HCT116 (cell line): ENCODE results near the gene FBXL19. TPM values are rescaled to one million over a fixed set of nuclear protein-coding genes. Genes with fewer than 3 reads are reported as not detected.

Experiments
- ATAC-seq: fragments of 200-7000 bp; cut with Tn5 transposase; 2 replicates; pipeline ENCODE4 v1.9.1; 2020; ENCODE audit warnings: mild to moderate bottlenecking, moderate library complexity
- BruUV-seq: library from RNA; stranded (reverse); fragments of 400-500 nt; replicated peaks from 2 replicates; lab custom pipeline; 2021; lab: Mats Ljungman, UMichigan
- CTCF ChIA-PET: fragments of 300-600 bp; sonication (Branson Sonifier 250); formaldehyde crosslinking; loops from one replicate; lab custom pipeline; 2021; ENCODE audit warnings: antibody characterized with exemption; lab: Charles Lee
- POLR2A ChIA-PET: fragments of 300-600, 350-600 bp; sonication (Branson Sonifier 250); formaldehyde crosslinking; loops from one replicate; lab custom pipeline; 2021; ENCODE audit warnings: antibody characterized with exemption; lab: Charles Lee
- RAD21 ChIA-PET, 2 experiments: fragments of 300-600 bp; sonication (Branson Sonifier 250); formaldehyde crosslinking; loops; one replicate each; lab custom pipeline; 2023; ENCODE audit warnings: low total read pairs in 2 of 2; ENCODE audit not compliant: uncharacterized antibody in 2 of 2, unreplicated experiment in 2 of 2, low non-redundant PET in 1 of 2; lab: Charles Lee
- DNase-seq: peaks from one replicate; pipeline ENCODE4 v3.0.0-alpha.2; 2010; ENCODE audit warnings: low read depth, low spot score
- H2AFZ ChIP-seq: fragments of 200-600 bp; shearing (Covaris generic), sonication (generic); 2 replicates; pipeline ENCODE4 v1.6.1; 2017; ENCODE audit warnings: low read depth, mixed run types, mixed read lengths, antibody characterized with exemption, low read length; ENCODE audit not compliant: poor library complexity, severe bottlenecking
- H3K27ac ChIP-seq: 2 replicates; pipeline ENCODE4 v1.5.1; 2012; ENCODE audit warnings: low read depth, low read length
- H3K27me3 ChIP-seq: fragments of 200-600 bp; sonication (generic); 2 replicates; pipeline ENCODE4 v1.6.1; 2016; ENCODE audit warnings: mixed run types, low read length, mixed read lengths; ENCODE audit not compliant: insufficient read depth
- H3K36me3 ChIP-seq, 2 experiments: fragments of 200-500 bp in 1 of 2; fragments of 200-600 bp in 1 of 2; sonication (Bioruptor generic) in 1 of 2; sonication (generic) in 1 of 2; 2 replicates each; pipeline versions ENCODE4 v1.5.1 to v1.6.1; 2014 to 2016; ENCODE audit warnings: low read length in 2 of 2, inconsistent platforms in 1 of 2, mixed read lengths in 1 of 2, mixed run types in 1 of 2; ENCODE audit not compliant: insufficient read depth in 2 of 2, control insufficient read depth in 1 of 2
- H3K4me1 ChIP-seq, 2 experiments: fragments of 200-600 bp in 1 of 2; sonication (generic) in 1 of 2; 2 replicates each; pipeline versions ENCODE4 v1.5.1 to v1.6.1; 2012 to 2017; ENCODE audit warnings: low read length in 2 of 2, inconsistent platforms in 1 of 2, mild to moderate bottlenecking in 1 of 2, mixed read lengths in 1 of 2, mixed run types in 1 of 2, moderate library complexity in 1 of 2; ENCODE audit not compliant: insufficient read depth in 2 of 2, control insufficient read depth in 1 of 2
- H3K4me2 ChIP-seq: fragments of 200-600 bp; sonication (generic); 2 replicates; pipeline ENCODE4 v1.6.1; 2017; ENCODE audit warnings: mixed run types, low read length, mixed read lengths
- H3K4me3 ChIP-seq, 2 experiments: fragments of 200-600 bp in 1 of 2; sonication (generic) in 1 of 2; replicated peaks in 1 of 2; 2 replicates each; pipeline ENCODE4 v1.5.1; 2011 to 2016; ENCODE audit warnings: low read length in 2 of 2, control low read depth in 1 of 2, low read depth in 1 of 2, mild to moderate bottlenecking in 1 of 2, mixed read lengths in 1 of 2, mixed run types in 1 of 2
- H3K79me2 ChIP-seq: fragments of 200-600 bp; sonication (generic); 2 replicates; pipeline ENCODE4 v1.6.1; 2017; ENCODE audit warnings: mild to moderate bottlenecking, mixed run types, low read length, moderate library complexity, mixed read lengths; ENCODE audit not compliant: insufficient read depth
- H3K9ac ChIP-seq: fragments of 200-600 bp; sonication (generic); 2 replicates; pipeline ENCODE4 v1.6.1; 2016; ENCODE audit warnings: low read length, mixed read lengths
- H3K9me2 ChIP-seq: fragments of 200-600 bp; sonication (generic), shearing (Covaris generic); 2 replicates; pipeline ENCODE4 v1.6.1; 2017; ENCODE audit warnings: mixed run types, mild to moderate bottlenecking, moderate library complexity; ENCODE audit not compliant: insufficient read depth
- H3K9me3 ChIP-seq, 2 experiments: fragments of 200-500 bp in 1 of 2; fragments of 200-600 bp in 1 of 2; sonication (Bioruptor generic) in 1 of 2; sonication (generic) in 1 of 2; 2 replicates each; pipeline ENCODE4 v1.6.1; 2014 to 2017; ENCODE audit warnings: low read length in 2 of 2, mixed read lengths in 2 of 2, inconsistent platforms in 1 of 2, low read depth in 1 of 2, mild to moderate bottlenecking in 1 of 2, mixed run types in 1 of 2, moderate library complexity in 1 of 2; ENCODE audit not compliant: control insufficient read depth in 1 of 2, insufficient read depth in 1 of 2
- H4K20me1 ChIP-seq: fragments of 200-600 bp; sonication (generic), shearing (Covaris generic); 2 replicates; pipeline ENCODE4 v1.6.1; 2017; ENCODE audit warnings: mixed run types, mild to moderate bottlenecking, moderate library complexity; ENCODE audit not compliant: insufficient read depth
- CEBPB ChIP-seq: IDR thresholded peaks from 2 replicates; pipeline ENCODE4 v1.6.1; 2012; ENCODE audit warnings: low read depth
- EGR1 ChIP-seq: IDR thresholded peaks from 2 replicates; pipeline ENCODE4 v1.6.1; 2012; ENCODE audit warnings: low read depth
- JUND ChIP-seq: IDR thresholded peaks from 2 replicates; pipeline ENCODE4 v1.6.1; 2012
- MAX ChIP-seq: IDR thresholded peaks from 2 replicates; pipeline ENCODE4 v1.6.1; 2012
- POLR2A ChIP-seq: IDR thresholded peaks from 2 replicates; pipeline ENCODE4 v1.7.0; 2011; ENCODE audit warnings: borderline replicate concordance; ENCODE audit not compliant: insufficient read depth, insufficient read length; ENCODE audit errors: extremely low read depth
- POLR2AphosphoS5 ChIP-seq: IDR thresholded peaks from 2 replicates; pipeline ENCODE4 v1.6.1; 2011; ENCODE audit warnings: mild to moderate bottlenecking, low read depth, low read length, moderate library complexity
- RAD21 ChIP-seq: IDR thresholded peaks from 2 replicates; pipeline ENCODE4 v1.6.1; 2012; ENCODE audit warnings: low read depth, mild to moderate bottlenecking
- SP1 ChIP-seq: IDR thresholded peaks from 2 replicates; pipeline ENCODE4 v1.6.1; 2012; ENCODE audit warnings: low read depth
- ZFX ChIP-seq: fragments of 450-650 bp; IDR thresholded peaks from 2 replicates; pipeline ENCODE4 v1.6.1; 2017
- ZNF274 ChIP-seq: fragments of 200-500 bp; sonication (Bioruptor generic); IDR thresholded peaks from 2 replicates; pipeline ENCODE4 v1.6.1; 2014; ENCODE audit warnings: mild to moderate bottlenecking, low read depth, low read length, inconsistent platforms
- intact Hi-C: fragments of 100-400 bp; cut with micrococcal nuclease; formaldehyde crosslinking; loops from 2 replicates; pipeline ENCODE4 v1.10.0; 2022
- total RNA-seq: library from RNA; stranded (reverse); gene quantifications from one replicate; pipeline ENCODE4 v1.2.1, GENCODE V29; 2021; ENCODE audit not compliant: unreplicated experiment

FBXL19 gene
- total RNA-seq, 1 experiment from 2014 or later, result 45.2 TPM

- RAD21 ChIA-PET, result interaction anchor here in 1 of 2 experiments (0.8 to 1.3 kb wide), 2 partner anchors 12 to 144 kb away, joined by 3 read pairs; no protein-coding TSS in a partner anchor
- Histone ChIP-seq H3K4me2 (peak overlapping the region; percentile 99), H3K79me2 (no peaks in the 10 kb centered on the region), H3K36me3 (no peaks in the 10 kb centered on the region), H3K9me3 (no peaks in the 10 kb centered on the region), H3K4me1 (peaks cover 22 to 44% of the 10 kb centered on the region in 2 experiments), H3K27me3 (no peaks in the 10 kb centered on the region), H4K20me1 (no peaks in the 10 kb centered on the region), H3K9ac (peak overlapping the region; percentile 87), H2AFZ (peak overlapping the region; percentile 13), H3K4me3 (peak overlapping the region; percentile 72 to 83), H3K27ac (peak overlapping the region; percentile 72), H3K9me2 (no peaks in the 10 kb centered on the region)
- DNase-seq (peak; percentile 43), ATAC-seq (peak; percentile 89)
- BruUV-seq, result TSS peak; percentile 80
- CTCF ChIA-PET, result interaction anchor here (1.1 to 1.7 kb wide), 2 partner anchors 11 to 63 kb away, joined by 3 to 5 read pairs; partner anchors contain the start of gene HSD3B7
- POLR2A ChIA-PET, result interaction anchor here (0.9 kb wide), 1 partner anchor 36 kb away, joined by 4 read pairs; the partner anchor contains the start of gene STX4
- intact Hi-C loops, result loop anchor here (5.0 kb wide), 2 partner anchors 75 to 95 kb away; partner anchors contain the start of genes VKORC1, ZNF646 and ZNF668
- TF ChIP-seq POLR2AphosphoS5 (peak; percentile 87), POLR2A (no peak), CEBPB (no peak), EGR1 (peak; percentile 33), SP1 (peak; percentile 37; the same call in 1 of the 2 replicates), MAX (no peak; the same call in 1 of the 2 replicates), RAD21 (no peak), ZFX (no peak), ZNF274 (no peak), JUND (no peak)
Measured at GRCh38 chr16:30996985-30997724, 73.8 kb downstream of the FBXL19 start.
